Subcutaneous adipose tissue (tissue), 4 donors: ENCODE data around the gene SLC44A2. TPM values are rescaled to one million over a fixed set of nuclear protein-coding genes. Genes with fewer than 3 reads are reported as not detected.

Source experiments
- total RNA-seq, 4 donors: library from RNA; depleted of rRNA; stranded (reverse); fragments of >200 nt; gene quantifications; one replicate each; pipeline ENCODE4 v1.1.0, GENCODE V29; 2016
- TF ChIP-seq, protein P1 (sequence below): fragments of 450-650 bp; IDR thresholded peaks from one replicate; pipeline ENCODE4 v1.5.1; 2016; ENCODE audit warnings: low read depth, mild to moderate bottlenecking, control low read depth, antibody characterized with exemption, moderate library complexity

The SLC44A2 gene
- total RNA-seq, 4 donors from 2014 or later: 52.0 to 112 (median 56.9) TPM

DNA sequence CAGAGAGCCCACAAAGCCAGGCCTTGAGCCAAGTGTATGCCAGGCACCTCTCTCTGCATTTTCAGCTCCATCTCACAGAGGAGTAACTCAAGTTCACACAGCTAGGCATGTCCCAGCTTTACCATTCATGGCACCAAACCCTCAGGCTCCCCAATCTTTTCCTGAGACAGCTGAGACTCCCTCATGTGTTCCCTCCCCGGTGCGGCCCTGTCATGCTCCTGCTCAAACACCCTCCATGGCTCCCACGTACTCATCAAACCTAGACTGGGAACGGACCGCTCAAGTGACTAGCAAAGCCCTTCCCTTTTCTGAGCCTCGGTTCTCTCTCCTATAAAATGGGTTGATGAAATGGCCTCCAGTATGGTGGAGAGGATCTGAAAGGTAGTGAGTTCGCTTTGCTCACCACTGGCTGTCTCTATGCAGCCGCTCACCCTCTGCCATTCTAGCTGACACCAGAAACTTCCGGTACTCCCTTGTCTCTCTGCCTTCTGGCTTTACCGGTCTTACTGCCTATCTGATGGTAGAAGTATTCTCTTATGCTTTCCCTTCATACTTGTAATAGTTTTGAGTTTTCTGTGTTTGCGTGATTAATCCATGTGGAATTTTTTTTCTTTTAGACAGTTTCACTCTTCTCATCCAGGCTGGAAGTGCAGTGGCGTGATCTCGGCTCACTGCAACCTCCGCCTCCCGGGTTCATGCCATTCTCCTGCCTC is 7.8 kb upstream of the SLC44A2 start:
- TF ChIP-seq, protein P1, sequence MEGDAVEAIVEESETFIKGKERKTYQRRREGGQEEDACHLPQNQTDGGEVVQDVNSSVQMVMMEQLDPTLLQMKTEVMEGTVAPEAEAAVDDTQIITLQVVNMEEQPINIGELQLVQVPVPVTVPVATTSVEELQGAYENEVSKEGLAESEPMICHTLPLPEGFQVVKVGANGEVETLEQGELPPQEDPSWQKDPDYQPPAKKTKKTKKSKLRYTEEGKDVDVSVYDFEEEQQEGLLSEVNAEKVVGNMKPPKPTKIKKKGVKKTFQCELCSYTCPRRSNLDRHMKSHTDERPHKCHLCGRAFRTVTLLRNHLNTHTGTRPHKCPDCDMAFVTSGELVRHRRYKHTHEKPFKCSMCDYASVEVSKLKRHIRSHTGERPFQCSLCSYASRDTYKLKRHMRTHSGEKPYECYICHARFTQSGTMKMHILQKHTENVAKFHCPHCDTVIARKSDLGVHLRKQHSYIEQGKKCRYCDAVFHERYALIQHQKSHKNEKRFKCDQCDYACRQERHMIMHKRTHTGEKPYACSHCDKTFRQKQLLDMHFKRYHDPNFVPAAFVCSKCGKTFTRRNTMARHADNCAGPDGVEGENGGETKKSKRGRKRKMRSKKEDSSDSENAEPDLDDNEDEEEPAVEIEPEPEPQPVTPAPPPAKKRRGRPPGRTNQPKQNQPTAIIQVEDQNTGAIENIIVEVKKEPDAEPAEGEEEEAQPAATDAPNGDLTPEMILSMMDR: no peak

DNA sequence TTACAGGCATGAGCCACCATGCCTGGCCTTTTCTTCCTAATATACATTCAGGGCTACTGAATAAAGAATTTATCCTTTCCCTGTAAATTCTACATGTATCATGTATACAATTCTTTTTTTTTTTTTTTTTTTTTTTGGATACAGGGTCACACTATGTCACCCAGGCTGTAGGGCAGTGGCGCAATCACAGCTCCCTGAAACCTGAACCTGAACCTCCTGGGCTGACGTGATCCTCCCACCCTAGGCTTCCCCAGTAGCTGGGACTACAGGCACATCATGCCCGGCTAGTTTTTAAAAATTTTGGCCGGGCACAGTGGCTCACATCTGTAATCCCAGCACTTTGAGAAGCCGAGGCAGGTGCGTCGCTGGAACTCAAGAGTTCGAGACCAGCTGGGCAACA is 6.5 kb upstream of the SLC44A2 start:
- TF ChIP-seq, protein P1: no peak

DNA sequence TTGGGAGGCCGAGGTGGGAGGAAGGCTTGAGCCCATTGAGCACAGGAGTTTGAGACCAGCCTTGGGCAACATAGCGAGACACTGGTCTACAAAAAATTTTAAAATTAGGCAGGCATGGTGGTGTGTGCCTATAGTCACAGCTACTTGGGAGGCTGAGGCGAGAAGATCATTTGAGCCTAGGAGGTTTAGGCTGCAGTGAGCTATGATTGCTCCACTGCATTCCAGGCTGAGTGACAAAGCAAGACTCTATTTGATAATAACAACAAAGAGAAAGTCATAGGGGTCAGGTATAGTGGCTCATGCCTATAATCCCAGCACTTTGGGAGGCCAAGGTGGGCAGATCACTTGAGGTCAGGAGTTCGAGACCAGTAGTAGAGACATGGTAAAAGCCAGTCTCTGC is 4.6 kb upstream of the SLC44A2 start:
- TF ChIP-seq, protein P1: no peak

DNA sequence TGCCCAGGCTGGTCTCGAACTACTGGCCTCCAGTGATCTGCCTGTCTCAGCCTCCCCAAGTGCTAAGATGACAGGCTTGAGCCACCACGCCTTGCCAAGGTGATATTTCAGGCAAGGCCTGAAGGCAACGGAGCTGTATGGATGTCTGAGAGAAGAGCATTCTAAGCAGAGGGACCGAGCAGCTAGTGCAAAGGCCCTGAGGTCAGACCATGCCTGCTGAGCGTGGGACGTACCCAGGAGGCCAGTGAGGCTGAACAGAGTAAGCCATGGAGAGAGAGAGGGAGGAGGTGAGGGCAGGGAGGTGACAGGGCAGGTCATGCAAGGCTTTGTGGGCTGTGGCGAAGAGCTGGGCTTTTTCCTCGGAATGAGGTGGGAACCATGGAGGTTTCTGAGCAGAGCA is 3.4 kb upstream of the SLC44A2 start:
- TF ChIP-seq, protein P1: no peak

DNA sequence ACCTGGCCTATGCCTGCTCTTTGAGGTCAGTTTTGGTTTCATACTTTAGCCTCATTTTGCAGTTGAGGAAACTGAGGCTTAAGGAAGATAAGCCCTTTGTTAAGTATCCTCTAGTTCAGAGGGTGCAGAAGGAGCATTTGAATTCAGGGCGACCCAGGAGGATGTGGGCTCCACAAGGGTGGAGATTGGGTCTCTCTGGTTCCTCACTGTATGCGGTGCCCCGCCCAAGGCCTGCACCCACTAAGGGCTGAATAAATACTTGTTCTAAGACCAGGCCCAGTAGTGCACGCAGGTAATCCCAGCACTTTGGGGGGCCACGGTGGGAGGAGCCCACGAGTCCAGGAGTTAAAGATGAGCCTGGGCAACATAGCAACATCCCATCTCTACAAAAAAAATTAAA is 768 bp upstream of the SLC44A2 start:
- TF ChIP-seq, protein P1: no peak

DNA sequence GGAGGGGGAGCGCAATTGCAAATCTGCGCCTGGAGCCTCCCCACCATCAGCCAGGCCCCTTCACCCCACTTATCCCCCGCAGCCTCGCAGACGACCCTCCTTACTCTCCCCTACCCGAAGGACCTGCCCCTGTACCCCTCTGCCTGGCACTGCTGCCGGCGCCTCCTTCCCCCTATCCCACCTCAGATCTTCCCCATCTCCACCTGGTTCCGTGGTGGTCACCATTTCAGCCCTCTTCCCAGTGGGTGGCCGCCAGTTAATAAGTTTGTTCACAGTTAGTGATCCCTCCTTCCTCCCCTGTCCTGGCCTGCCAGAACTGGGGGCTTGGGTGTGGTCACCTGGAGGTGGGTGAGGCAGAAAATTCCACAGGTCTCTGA is 397 bp downstream of the SLC44A2 start:
- TF ChIP-seq, protein P1: no peak

DNA sequence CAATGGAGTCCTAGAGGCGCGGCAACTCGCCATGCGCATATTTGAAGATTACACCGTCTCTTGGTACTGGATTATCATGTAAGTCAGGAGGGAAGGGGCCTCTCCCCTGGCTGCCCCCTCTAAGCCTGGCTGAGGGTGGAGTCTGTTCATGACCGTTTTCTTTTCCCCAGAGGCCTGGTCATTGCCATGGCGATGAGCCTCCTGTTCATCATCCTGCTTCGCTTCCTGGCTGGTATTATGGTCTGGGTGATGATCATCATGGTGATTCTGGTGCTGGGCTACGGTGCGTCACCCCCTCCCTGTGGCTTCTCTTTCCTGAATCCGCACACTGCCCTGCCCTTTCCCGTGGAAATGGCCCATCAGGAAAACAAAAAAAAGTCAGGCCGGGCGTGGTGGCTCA is 6.5 kb downstream of the SLC44A2 start:
- TF ChIP-seq, protein P1: no peak
